BE2C (cell line): Measurements from ENCODE around the gene FREY1.

Experiments used
- DNase-seq: peaks from one replicate; pipeline ENCODE4 v3.0.0-alpha.2; 2020
- H3K27me3 ChIP-seq: fragments of 250-450 bp; sonication (Bioruptor Pico); 2 replicates; pipeline ENCODE4 v1.5.1; 2020; ENCODE audit warnings: mild to moderate bottlenecking
- H3K36me3 ChIP-seq: fragments of 250-450 bp; sonication (Bioruptor Pico); 2 replicates; pipeline ENCODE4 v1.5.1; 2020; ENCODE audit warnings: mild to moderate bottlenecking
- H3K4me1 ChIP-seq: fragments of 250-450 bp; sonication (Bioruptor Pico); 2 replicates; pipeline ENCODE4 v1.5.1; 2020
- H3K4me3 ChIP-seq: 2 replicates; pipeline ENCODE4 v1.5.1; 2011; ENCODE audit warnings: low read depth, low read length
- H3K9me3 ChIP-seq: fragments of 250-450 bp; sonication (Bioruptor Pico); 2 replicates; pipeline ENCODE4 v1.5.1; 2020
- TF ChIP-seq, protein P1 (sequence below): IDR thresholded peaks from 2 replicates; pipeline ENCODE4 v1.5.1; 2012; ENCODE audit warnings: mild to moderate bottlenecking, low read depth, low read length

The FREY1 gene

DNA sequence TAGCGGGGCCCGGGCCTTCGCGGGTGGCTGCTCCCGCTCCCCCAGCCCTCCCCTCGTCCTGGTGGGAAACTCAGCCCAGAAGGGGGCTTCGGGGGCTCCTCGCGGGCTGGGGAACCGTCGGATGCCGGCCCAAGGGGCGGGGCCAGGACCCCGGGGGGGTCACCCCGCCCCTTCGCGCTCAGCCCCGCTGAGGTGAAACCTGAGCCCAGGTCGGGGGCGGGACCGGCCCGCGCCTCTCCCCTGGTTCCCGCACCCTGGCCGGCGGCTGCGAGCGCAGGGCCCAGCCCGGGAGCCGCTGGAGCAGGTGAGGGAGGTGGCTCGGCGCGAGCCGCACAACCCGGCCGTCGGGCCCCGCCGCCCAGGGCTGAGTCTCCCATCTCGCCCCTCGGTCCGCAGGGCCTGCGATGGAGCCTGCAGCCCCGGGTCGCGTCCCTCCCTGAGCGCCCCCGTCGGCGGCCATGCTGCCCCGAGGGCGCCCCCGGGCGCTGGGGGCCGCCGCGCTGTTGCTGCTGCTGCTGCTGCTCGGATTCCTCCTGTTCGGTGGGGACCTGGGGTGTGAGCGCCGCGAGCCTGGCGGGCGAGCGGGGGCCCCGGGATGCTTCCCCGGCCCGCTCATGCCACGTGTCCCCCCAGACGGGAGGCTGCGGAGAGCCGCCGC, 15.5 kb upstream of the FREY1 start, which contains the start of gene LARGE2:
LARGE2 (plus strand) TSS at position 232 of the 658 bp plus-strand sequence; CDS start at position 459, 227 bp downstream.
- H3K4me1 ChIP-seq = no peaks in the 10 kb centered on the region
- TF ChIP-seq, protein P1, sequence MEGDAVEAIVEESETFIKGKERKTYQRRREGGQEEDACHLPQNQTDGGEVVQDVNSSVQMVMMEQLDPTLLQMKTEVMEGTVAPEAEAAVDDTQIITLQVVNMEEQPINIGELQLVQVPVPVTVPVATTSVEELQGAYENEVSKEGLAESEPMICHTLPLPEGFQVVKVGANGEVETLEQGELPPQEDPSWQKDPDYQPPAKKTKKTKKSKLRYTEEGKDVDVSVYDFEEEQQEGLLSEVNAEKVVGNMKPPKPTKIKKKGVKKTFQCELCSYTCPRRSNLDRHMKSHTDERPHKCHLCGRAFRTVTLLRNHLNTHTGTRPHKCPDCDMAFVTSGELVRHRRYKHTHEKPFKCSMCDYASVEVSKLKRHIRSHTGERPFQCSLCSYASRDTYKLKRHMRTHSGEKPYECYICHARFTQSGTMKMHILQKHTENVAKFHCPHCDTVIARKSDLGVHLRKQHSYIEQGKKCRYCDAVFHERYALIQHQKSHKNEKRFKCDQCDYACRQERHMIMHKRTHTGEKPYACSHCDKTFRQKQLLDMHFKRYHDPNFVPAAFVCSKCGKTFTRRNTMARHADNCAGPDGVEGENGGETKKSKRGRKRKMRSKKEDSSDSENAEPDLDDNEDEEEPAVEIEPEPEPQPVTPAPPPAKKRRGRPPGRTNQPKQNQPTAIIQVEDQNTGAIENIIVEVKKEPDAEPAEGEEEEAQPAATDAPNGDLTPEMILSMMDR = no peak
- H3K9me3 ChIP-seq = no peaks in the 10 kb centered on the region
- DNase-seq = no peak
- no peaks in the 10 kb centered on the region for H3K27me3 ChIP-seq
- H3K4me3 ChIP-seq = peak within 1 kb of the TSS; percentile 29
- no peaks in the 10 kb centered on the region for H3K36me3 ChIP-seq

DNA sequence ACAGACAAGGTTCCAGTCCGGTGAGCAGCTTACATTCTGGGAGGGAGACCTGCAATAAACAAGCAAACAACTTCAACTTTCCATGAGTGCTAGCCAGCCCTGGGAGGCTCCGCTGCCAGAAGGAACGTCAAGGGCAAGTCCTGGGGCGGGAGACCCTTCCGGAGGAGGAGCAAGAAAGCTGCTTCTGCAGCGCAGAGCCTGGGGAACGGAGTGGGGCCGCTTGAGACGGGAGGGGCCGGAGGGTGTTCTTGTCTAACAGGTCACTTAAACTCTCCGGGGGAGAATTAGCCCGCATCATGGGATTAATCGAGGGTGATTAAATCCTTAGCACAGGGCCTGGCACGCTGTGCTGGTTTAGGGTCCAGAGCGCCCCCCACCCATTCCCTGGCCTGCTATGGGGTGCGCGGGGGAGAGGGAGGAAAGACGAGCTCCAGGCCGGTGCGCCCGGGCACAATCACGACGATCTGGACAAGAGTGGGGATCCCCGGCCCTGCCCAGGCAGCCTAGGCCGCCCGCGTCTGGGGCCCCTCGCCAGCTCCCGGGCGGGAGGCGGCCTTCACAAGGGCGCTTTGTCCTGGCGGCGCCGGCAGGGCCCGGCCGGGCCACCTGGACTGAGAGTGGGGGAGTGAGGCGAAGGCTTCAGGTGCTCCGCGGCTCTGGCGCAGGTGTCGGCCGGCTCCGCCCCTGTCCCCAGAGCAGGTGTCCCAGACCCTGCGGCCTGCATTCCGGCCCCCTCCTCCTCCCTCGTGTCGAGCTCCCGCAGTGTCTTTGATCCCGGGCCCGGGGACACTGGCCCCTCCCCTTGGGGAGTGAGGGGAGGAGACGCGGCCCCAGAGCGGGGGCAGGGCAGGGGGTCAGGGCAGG, 14.7 kb upstream of the FREY1 start:
- Histone ChIP-seq H3K9me3 (no peaks in the 10 kb centered on the region), H3K4me1 (no peaks in the 10 kb centered on the region), H3K27me3 (no peaks in the 10 kb centered on the region), H3K36me3 (no peaks in the 10 kb centered on the region), H3K4me3 (peak overlapping the region; percentile 29)
- DNase-seq = no peak
- TF ChIP-seq, protein P1 = no peak

DNA sequence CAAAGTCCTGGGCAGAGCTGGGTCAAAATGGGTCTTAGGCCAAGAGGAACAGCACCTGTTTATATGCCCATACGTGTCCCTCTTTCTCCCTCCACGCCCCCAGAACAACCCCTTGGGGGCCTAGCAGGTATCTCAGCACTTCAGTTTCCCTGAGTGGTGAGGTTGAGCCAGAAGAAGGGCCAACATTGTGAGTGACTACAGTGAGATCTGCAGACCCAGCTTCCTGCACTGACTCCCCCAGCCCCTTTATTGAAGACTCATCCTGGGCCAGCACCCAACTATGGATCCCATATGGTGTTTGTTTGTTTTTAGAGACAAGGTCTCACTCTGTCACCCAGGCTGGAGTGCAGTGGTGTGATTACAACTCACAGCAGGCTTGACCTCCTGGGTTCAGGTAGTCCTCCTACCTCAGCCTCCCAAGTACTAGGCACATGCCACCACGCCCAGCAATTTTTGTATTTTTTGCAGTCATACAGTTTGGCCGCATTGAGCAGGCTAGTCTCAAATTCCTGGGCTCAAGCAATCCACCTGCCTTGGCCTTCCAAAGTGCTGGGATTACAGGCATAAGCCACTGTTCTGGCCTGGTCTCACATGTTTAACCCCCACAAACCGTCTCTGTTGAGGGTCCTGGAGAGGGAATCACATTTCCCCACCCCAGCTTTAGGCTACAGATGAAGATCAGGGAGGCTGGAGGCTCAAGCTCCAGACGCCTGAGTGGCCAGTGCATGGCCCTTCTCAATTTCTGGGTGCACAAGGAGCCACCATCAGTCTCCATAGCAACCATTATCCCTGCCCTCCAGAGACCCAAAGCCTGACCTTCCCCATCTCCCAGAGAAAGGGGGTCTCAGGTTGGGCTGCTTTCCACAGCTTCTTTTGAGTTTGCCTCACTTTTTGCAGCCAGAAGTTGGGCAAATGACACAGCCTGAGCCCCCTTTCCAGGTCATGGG, 13.7 kb upstream of the FREY1 start:
- TF ChIP-seq, protein P1 = no peak
- no peaks in the 10 kb centered on the region for H3K4me1 ChIP-seq
- no peaks in the 10 kb centered on the region for H3K9me3 ChIP-seq
- no peaks in the 10 kb centered on the region for H3K27me3 ChIP-seq
- no peak for DNase-seq
- H3K4me3 ChIP-seq = no peak overlapping the region
- no peaks in the 10 kb centered on the region for H3K36me3 ChIP-seq

DNA sequence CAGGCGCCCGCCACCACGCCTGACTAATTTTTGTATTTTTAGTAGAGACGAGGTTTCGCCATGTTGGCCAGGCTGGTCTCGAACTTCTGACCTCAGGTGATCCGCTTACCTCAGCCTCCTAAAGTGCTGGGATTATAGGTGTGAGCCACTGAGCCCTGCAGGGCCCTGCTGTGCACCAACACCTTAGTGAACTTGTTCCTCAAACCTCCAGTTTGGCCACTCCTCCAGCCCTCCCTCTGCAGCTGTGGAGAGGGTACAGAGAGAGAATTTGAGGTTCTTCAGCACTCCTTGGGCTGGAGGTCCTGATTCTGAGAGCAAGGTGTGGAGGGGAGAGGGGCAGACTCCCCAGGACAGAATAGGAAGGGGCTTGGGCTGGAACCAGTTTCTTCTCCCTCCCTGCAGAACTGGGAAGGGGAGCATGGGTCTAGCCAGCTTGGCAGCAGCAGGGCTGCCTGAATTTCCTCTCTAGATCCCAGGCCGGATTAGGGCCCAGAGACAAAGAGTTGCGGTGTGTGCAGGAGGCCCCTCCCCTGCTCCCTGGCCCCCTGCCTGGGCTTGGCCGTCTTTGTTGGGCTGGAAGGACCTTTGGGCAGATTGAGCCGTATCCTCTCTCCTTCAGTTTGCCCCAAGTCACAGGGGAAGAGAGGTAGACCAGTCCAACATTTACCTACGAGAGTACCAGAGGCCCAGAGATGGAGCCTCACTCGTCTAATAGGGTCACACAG, 12.9 kb upstream of the FREY1 start:
- TF ChIP-seq, protein P1 = no peak
- no peaks in the 10 kb centered on the region for H3K36me3 ChIP-seq

DNA sequence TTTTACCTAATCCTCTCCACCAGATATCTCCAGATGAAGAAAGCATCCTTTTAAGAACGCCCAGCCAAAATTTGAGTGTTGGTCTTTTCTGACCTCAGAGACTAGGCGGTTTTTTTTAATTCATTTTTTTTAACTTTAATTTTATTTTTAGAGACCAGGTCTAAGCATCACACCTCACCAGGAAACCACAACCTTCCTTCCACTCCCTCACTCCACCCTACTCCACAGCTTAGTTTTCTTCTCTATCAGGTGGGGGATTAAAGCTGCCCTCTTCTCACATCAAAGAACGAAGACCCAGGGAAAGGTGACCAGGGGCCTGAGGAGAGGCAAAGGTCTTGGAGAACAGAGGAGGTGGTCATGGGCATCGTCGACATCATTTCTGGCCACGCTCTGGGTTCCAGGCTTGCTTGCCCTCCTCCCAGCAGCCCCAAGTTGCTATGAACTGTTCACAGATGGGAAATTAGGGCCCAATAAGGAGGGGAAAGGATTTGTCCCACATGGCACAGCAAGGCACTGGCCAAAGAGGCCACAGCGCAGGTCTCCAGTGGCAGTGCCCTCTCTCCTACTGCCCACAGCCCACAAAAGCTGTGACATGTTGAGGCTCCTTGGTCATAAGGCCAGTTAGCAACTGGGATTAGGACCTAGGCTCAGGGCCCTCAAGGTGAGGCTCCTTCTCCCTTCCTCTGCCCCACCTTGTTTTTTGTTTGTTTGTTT, 12.0 kb upstream of the FREY1 start:
- TF ChIP-seq, protein P1 = no peak
- no peaks in the 10 kb centered on the region for H3K4me1 ChIP-seq
- no peak for DNase-seq
- H3K9me3 ChIP-seq = no peaks in the 10 kb centered on the region
- H3K4me3 ChIP-seq = no peak overlapping the region
- H3K27me3 ChIP-seq = no peaks in the 10 kb centered on the region
- H3K36me3 ChIP-seq = no peaks in the 10 kb centered on the region

More for the DNA sequence above, 12.9 kb upstream of the FREY1 start:
- H3K27me3 ChIP-seq = no peaks in the 10 kb centered on the region
- DNase-seq = no peak
- no peaks in the 10 kb centered on the region for H3K4me1 ChIP-seq
- H3K4me3 ChIP-seq = no peak overlapping the region
- H3K9me3 ChIP-seq = no peaks in the 10 kb centered on the region
